Esophagus squamous epithelium (tissue), 4 donors: ENCODE measurements around the gene DCP1B.

Experiments
- POLR2A ChIP-seq, 4 donors: fragments of 450-650 bp; IDR thresholded peaks; one replicate each; pipeline ENCODE4 v1.6.1; 2017; ENCODE audit warnings: antibody characterized with exemption in 4 of 4, mild to moderate bottlenecking in 4 of 4, moderate library complexity in 3 of 4
- TF ChIP-seq, protein P1 (sequence below), 6 experiments: fragments of 450-650 bp in 4 of 6; fragments of 200-600 bp in 2 of 6; sonication (generic) in 2 of 6; IDR thresholded peaks; one replicate each; pipeline ENCODE4 v1.5.1; 2016 to 2019; ENCODE audit warnings: antibody characterized with exemption in 6 of 6, mild to moderate bottlenecking in 4 of 6, moderate library complexity in 4 of 6

DNA sequence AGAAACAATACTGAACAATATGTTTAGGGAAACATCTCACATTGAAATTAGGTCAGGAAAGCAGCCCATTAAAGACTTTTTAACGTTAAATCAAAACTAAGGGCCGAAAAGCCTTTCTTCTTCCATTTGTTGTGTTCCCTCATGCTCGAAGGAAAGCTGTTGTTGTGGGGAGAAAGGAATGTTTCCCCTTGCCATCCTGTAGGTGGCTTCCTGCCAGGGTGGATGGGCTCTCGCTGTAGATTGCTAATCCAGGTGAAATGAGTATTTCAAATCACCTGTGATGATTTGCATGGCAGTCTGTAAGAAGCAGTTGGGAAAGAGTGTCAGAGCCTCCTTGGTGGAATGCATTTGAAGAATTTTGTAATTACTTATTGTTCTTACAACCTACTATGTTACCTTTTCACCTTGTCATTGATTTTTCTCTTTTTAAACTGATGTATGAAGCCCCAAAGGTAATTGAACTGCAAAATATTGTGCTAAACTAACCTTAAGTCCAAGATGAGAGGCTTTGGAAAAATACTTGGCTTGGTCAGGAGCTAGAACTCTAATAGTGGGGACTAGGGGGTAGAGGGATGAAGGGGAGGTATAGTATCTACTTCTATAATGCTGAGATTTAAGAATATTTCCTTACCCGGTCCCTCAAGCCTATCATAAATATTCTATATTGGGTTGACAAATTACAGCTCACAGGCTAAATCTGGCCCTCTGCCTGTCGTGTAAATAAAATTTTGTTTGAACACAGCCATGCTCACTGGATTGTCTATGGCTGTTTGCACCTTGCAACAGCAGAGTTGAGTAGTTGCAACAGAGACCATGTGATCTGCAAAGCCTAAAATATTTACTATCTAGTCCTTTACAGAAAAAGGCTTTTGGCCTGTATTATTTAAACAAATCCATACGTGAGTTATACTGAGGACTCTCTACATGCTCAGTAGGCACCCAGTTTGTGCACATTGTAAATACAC, 7.7 kb upstream of the DCP1B start:
- TF ChIP-seq, protein P1, sequence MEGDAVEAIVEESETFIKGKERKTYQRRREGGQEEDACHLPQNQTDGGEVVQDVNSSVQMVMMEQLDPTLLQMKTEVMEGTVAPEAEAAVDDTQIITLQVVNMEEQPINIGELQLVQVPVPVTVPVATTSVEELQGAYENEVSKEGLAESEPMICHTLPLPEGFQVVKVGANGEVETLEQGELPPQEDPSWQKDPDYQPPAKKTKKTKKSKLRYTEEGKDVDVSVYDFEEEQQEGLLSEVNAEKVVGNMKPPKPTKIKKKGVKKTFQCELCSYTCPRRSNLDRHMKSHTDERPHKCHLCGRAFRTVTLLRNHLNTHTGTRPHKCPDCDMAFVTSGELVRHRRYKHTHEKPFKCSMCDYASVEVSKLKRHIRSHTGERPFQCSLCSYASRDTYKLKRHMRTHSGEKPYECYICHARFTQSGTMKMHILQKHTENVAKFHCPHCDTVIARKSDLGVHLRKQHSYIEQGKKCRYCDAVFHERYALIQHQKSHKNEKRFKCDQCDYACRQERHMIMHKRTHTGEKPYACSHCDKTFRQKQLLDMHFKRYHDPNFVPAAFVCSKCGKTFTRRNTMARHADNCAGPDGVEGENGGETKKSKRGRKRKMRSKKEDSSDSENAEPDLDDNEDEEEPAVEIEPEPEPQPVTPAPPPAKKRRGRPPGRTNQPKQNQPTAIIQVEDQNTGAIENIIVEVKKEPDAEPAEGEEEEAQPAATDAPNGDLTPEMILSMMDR (IDR thresholded peaks at IDR 0.05) = no peak
- no peak for TF ChIP-seq POLR2A (IDR thresholded peaks at IDR 0.05)
